ENCODE measurements around the gene SH3GLB1. TPM values are rescaled to one million over a fixed set of nuclear protein-coding genes. Genes with fewer than 3 reads are reported as not detected.
A peak's percentile ranks its signal among the peaks of the same experiment; 100 is the strongest.

SH3GLB1 gene
- total RNA-seq, 4 donors from 2014 or later = 38.8 to 94.7 (median 51.7) TPM

GRCh38 chr1:86788300-86789206 is 84.2 kb downstream of the SH3GLB1 start:
- intact Hi-C loops (cut with DNase I; ENCODE audit: low total_unique reads) = no loop called here

DNA sequence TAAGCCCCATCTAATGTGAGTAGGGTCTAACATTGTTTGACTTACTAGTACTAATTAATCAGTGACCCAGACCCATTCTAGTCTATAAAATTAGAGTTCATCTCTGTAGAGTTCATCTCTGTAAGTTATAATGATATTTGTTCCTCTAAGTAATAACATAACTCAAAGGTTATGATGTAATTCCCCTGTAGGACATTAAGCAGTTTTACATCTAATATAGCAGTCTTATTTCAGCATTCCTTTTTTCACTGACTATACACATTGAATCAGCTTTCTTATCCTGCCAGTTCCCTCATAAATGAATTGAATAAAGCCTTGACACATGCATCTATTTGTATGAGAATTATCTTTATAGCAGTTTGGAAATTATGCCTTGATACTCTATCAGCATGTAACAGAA is 90.9 kb downstream of the SH3GLB1 start:
- intact Hi-C loops (cut with DNase I; ENCODE audit: low total_unique reads) = no loop called here
- H3K36me3 ChIP-seq = no peaks in the 10 kb centered on the region

More at GRCh38 chr1:86788300-86789206, 84.2 kb downstream of the SH3GLB1 start:
- no peak for TF ChIP-seq POLR2A (IDR thresholded peaks at IDR 0.05)
- TF ChIP-seq, protein P1, sequence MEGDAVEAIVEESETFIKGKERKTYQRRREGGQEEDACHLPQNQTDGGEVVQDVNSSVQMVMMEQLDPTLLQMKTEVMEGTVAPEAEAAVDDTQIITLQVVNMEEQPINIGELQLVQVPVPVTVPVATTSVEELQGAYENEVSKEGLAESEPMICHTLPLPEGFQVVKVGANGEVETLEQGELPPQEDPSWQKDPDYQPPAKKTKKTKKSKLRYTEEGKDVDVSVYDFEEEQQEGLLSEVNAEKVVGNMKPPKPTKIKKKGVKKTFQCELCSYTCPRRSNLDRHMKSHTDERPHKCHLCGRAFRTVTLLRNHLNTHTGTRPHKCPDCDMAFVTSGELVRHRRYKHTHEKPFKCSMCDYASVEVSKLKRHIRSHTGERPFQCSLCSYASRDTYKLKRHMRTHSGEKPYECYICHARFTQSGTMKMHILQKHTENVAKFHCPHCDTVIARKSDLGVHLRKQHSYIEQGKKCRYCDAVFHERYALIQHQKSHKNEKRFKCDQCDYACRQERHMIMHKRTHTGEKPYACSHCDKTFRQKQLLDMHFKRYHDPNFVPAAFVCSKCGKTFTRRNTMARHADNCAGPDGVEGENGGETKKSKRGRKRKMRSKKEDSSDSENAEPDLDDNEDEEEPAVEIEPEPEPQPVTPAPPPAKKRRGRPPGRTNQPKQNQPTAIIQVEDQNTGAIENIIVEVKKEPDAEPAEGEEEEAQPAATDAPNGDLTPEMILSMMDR (IDR thresholded peaks at IDR 0.05) = no peak
- no peaks in the 10 kb centered on the region for H3K36me3 ChIP-seq
- no peak for DNase-seq
- H3K27ac ChIP-seq = peak overlapping the region in 1 of 2 donors; percentile 35
- H3K4me1 ChIP-seq = no peaks in the 10 kb centered on the region
- no peak overlapping the region for H3K4me3 ChIP-seq
- no peaks in the 10 kb centered on the region for H3K9me3 ChIP-seq
- no peaks in the 10 kb centered on the region for H3K27me3 ChIP-seq

More for the DNA sequence above, 90.9 kb downstream of the SH3GLB1 start:
- Histone ChIP-seq H3K4me3 (no peak overlapping the region), H3K27me3 (no peaks in the 10 kb centered on the region), H3K4me1 (no peaks in the 10 kb centered on the region), H3K27ac (no peak overlapping the region), H3K9me3 (no peaks in the 10 kb centered on the region)
- TF ChIP-seq POLR2A (IDR thresholded peaks at IDR 0.05) = no peak
- TF ChIP-seq, protein P1 (IDR thresholded peaks at IDR 0.05) = no peak
- no peak for DNase-seq

Other genes with a start within 250 kb of the SH3GLB1 start
- under 1 TPM in 2 of 4 donors, not detected in 2; 0.21 to 0.29 TPM for gene CLCA1, start 235.6 kb upstream of the SH3GLB1 start, total RNA-seq
- gene CLCA4, start 157.5 kb upstream of the SH3GLB1 start, total RNA-seq = under 1 TPM in 2 of 4 donors, not detected in 2; under 0.01 to 0.07 TPM
- 100 to 1,000 TPM; 155 to 232 (median 209) TPM for gene SELENOF, start 209.6 kb downstream of the SH3GLB1 start, total RNA-seq
- gene HS2ST1, start 210.1 kb downstream of the SH3GLB1 start, total RNA-seq = 10 to 100 TPM in 2 of 4 donors, 1 to 10 TPM in 2; 4.6 to 53.5 (median 15.5) TPM